Posterior vena cava (tissue), 2 donors: Measurements from ENCODE around the gene GLYR1. TPM values are rescaled to one million over a fixed set of nuclear protein-coding genes. Genes with fewer than 3 reads are reported as not detected.

Experiments
- DNase-seq: peaks from one replicate; pipeline ENCODE4 v3.0.0-alpha.2; 2020; ENCODE audit warnings: low spot score
- intact Hi-C, 2 donors: fragments of 100-400 bp; cut with DNase I; formaldehyde crosslinking; loops; one replicate each; pipeline versions ENCODE4 v1.14.1 to v1.14.2; 2022 to 2023
- total RNA-seq, 2 donors: library from RNA; stranded (reverse); fragmentation: NEBNext Ultra II Directional; extraction: Animal tissue kit (Norgen Biotek cat#: 25700); gene quantifications; one replicate each; pipeline ENCODE4 v1.2.1, GENCODE V29; 2021
- donor health status: DM: yes; HTN: yes; CAD: no.
- donor health status: DM: yes; HTN: yes; CAD: no.

The GLYR1 gene
- total RNA-seq, 2 donors from 2014 or later = 72.2 to 72.3 TPM

DNA sequence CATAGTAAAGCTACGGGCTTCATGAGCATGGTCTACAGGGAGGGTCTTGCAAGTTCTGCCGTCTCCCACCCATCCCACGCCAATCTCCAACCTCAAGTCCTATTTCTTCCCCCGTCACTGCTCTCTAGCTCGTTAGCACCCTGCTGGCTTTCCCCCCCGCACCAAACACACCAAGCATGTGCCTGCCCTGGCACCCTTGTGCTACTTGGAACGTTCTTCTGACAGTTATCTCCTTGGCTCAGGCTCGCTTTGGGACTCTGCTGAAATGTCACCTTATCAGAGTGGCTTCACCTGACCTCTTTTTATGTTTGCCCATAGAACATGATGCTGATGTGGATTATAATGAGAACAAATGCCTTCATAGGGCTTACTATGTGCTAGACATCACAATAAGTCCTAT is 21.9 kb downstream of the GLYR1 start:
- DNase-seq = peak; percentile 14
- intact Hi-C loops = no loop called here

- intact Hi-C loops = no loop called here
- no peak for DNase-seq
These were observed 26.4 kb downstream of the GLYR1 start for GRCh38 chr16:4820652-4821051.

DNA sequence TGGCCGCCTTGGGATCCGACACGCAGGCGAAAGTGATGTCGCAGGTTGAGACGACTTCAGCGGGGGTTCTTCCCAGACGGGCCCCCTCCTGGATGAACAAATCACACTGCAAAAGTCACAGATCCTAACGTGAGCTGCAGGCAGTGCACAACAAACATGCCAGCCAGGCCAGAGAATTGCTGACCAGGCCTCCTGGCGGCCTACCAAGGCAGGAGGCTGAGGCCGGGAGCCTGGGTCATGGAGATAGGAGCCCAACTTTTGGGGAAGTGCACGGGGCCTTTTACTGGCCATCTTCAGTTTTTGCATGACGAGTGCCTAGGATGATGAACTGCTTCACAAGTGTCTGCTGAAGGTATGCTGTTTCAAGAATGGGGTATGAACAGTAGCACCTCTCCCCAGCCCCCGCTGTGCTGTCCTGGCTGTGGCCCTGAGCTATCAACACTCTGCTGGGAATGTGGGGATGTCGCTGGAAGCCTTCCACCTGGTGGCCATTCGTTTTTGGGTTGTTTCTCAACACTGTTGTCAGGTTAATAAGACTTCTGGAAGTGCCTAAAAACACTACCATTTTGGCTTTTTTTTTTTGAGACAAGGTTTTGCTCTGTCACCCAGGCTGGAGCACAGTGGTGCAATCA is 32.4 kb downstream of the GLYR1 start:
- intact Hi-C loops = no loop called here
- DNase-seq = no peak

DNA sequence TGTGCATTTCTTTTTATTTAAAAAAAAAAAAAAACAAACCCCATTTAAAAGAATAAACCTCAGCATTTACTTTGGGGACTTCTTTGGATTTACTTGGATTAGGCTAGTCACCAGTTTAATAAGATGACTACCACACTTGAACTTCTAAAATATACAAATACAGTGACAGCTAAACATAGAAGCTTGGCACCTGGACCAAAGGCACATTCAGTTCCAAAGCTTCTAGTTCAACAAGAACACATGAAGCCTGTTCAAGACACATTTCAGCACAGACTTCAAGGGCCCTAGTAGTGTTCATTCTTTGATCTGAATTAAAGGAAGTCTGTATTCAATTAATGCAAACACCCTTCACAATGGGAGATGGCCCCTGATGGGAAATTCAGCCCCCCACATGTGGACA is 33.0 kb downstream of the GLYR1 start:
- intact Hi-C loops = no loop called here

GRCh38 chr16:4813251-4814003 is 33.7 kb downstream of the GLYR1 start:
- intact Hi-C loops = no loop called here
- no peak for DNase-seq

More for the DNA sequence above, 33.0 kb downstream of the GLYR1 start:
- DNase-seq = no peak

- intact Hi-C loops = no loop called here
These were observed 35.3 kb downstream of the GLYR1 start for GRCh38 chr16:4811773-4812172.

DNA sequence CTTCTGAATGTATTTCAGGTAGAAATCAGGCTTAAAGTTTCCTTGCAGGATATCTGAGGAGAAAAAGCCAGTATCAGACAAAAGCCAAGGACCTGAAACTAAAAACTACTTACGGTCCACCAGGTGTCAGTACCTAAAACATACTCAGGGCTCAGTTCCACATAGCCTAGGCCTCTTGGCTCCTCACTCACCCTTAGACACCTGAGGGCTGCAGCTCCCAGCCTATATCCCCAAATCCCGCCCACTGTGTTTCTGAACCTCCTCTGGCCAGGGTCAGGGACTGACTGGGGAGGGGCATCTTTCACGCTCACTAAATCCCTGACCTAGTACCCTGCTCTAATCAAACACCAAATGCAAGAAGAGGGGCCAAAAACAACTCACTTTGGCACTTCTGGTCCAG is 35.8 kb downstream of the GLYR1 start:
- intact Hi-C loops = no loop called here
- no peak for DNase-seq

More at GRCh38 chr16:4811773-4812172, 35.3 kb downstream of the GLYR1 start:
- DNase-seq = no peak

- intact Hi-C loops = no loop called here
- DNase-seq = no peak
These were observed 40.8 kb downstream of the GLYR1 start for GRCh38 chr16:4806280-4806679.

- DNase-seq = no peak
- intact Hi-C loops = no loop called here
These were observed 41.9 kb downstream of the GLYR1 start for GRCh38 chr16:4805231-4805630.

DNA sequence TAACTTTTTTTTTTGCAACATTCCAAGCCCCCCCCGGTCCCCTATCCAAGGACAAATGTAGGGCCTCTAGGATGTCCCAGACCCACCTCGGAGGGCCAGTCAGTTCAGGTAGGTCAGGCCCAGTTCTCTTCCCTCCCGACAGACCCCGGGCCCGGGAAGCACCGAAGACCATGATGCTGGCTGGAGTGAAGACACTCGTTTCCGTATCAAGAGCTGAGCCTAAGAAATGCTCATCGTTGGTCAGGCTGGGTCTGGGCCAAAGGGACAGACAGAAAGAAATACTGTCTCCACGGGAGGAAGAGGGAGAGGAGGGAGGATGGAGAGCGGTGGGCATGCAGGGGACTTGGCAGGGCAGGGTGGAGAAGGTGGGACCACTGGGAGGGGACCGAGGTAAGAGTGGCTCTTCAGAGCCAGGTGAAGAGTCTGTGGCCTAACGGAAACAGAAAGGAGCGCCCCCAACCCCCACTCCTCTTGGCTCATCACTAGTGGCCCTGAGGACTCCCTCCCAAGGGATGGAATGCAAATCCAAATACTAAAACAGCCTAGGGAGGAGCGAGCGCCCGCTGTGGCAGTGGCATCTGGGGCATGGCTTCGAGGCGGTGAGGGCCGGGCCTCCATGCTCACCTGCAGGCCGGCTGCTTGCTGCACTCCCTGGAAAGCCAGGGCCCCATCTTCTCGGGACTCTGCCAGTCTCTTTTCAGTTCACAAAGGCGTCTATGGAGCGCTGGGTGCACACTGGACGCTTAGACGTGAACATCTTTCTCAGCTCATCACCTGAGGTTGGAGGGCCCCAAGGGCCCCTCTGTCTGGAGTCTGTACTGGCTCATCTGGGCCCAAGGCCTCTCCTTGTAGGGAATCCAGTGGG is 43.0 kb downstream of the GLYR1 start:
- no peak for DNase-seq
- intact Hi-C loops = no loop called here

- intact Hi-C loops = no loop called here
These were observed 43.7 kb downstream of the GLYR1 start for GRCh38 chr16:4803401-4803844.

DNA sequence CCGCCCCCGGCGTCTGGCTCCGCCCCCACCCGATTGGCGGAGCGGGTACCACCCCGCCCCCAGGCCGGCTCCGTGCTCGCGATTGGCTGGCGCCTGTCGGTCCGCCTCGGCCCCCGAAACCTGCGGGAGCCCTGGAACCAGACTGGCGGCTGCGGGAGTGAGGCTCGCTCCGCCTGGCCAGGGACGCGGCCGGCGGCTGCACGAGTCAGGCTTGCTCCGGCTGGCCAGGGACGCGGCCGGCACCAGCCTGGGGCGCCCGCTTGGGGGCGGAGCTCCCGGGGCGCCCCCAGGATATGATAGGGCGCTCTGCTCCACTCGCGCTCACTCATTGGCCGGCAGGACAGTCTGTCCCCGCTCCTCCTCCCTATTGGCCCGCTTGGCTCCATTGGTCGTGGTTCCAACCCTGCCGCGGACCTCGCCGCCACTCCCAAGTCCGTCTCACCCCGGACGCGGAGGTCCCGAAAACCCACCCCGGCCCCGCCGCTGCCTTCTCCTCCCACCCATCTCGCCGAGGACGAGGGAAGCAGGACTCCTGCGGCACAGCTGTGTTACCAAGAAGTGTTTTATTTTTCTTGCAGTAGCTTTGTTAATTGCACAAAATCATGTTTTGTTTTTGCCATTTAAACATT is 44.3 kb downstream of the GLYR1 start:
- DNase-seq = peak; percentile 97
- intact Hi-C loops = no loop called here

More at GRCh38 chr16:4803401-4803844, 43.7 kb downstream of the GLYR1 start:
- no peak for DNase-seq

DNA sequence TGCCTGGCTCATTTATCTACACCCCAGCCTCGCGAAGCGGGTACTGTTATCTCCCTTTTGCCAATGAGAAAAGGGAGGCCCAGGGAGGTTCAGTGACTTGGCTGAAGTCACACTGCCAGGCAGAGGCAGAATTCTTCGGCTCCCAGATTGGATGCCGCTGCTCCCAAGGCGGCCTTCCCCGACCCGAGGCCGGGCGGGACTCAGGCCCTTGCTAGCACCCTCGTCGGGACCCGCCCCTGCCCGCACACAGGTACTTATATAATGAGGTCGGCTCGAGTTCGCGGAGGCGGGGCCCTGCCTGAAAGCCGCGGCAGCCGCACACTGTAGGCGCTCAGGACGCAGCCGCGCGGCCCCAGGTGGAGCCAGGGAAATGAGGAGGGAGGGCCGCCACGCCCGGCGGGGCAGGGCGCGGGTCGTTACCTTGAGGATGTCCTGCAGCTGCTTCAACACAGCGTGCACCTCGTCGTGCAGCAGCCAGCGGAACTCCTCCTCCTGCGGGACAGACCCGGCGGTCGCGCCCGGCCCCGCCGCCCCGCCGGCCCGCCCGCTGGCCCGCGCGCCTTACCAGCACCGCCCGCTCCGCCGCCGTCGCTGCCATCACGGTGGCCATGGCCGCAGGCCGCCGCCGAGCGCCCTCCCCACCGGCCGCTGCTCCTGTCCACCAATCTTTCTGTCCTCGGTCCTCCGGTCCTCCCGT is 45.0 kb downstream of the GLYR1 start, which contains the start of gene ROGDI:
TSS of gene ROGDI (minus strand) at position 672 of the 697 bp plus-strand sequence. CDS start at position 610, 62 bp downstream.
- intact Hi-C loops = no loop called here
- peak; percentile 91 for DNase-seq

GRCh38 chr16:4801051-4801961 is 45.8 kb downstream of the GLYR1 start:
- DNase-seq = no peak
- intact Hi-C loops = no loop called here

DNA sequence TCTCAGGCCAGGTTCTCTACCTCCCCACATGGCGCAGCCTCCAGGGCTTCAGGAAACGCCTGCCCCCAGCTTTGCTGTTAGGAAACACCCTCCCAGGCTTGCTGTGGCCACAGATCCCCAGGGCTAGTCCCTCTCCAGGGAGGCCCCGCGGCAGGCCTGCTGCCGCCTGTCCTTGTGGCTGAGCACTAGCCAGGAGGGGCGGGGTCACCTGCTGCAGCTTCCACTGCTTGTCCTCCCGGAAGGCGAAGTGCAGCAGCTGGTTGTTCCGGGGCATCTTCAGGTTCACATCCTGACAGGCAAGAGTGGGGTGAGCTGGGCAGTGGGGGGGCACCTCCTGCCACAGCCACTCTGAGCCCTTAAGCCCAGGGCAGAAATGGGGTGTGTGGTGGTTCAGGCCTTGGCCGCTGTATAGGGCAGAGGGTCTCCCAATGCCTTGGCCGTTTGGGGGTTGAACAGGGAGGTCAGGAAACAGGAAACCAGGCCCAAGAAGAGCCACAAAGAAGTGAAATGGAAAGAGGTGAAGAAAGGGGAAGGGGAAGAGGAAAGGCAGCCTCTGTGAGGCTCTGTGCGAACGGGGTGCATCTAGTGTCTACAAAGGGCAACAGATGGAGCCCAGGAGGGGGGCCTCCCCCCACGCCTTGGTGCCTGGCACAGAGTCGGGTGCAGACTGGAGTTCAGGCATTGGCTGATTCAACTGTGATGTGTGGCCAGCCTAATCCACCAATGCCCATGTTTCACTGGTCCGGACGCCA is 46.6 kb downstream of the GLYR1 start:
- intact Hi-C loops = no loop called here
- no peak for DNase-seq

- intact Hi-C loops = no loop called here
- no peak for DNase-seq
These were observed 47.8 kb downstream of the GLYR1 start for GRCh38 chr16:4799171-4799855.

DNA sequence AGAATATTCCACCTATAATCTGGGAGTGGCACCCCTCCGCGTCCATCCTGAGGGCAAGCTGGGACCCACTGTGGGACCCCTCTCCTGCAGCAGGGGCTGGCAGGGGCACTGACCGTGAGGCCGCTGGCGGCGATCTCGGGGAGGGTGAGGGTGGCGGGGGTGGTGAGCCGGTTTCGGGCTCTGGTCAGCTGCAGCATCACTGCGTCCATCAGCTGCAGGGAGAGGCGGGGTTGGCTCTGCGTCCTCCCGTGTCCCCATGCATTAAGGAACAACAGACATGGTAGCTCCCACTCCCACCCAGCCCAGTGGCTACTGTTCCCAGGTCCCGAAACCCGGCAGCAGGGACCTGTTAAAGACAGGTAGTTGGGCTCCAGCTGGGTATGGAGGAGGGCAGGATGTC is 48.6 kb downstream of the GLYR1 start:
- intact Hi-C loops = no loop called here
- DNase-seq = no peak
